T-helper 1 cell treated with Interleukin-12 subunit alpha and Interleukin-12 subunit beta and Interleukin-4 antibody, amounts not matched to agents 30 μg/mL and 1 μg/mL, for 36 hours (primary cell): ENCODE data around the gene SHQ1.
"Not testable (repeated sequence)": the region's sequence is repeated elsewhere in the genome, so short reads cannot be mapped to it uniquely, and the experiment has no call there.

Source experiments
- H3K27ac Mint-ChIP-seq: one replicate; pipeline ENCODE4 v1.8.0; 2021; ENCODE audit warnings: mild to moderate bottlenecking, mixed read lengths
- H3K27me3 Mint-ChIP-seq: one replicate; pipeline ENCODE4 v1.8.0; 2021; ENCODE audit warnings: low read depth, mixed read lengths
- H3K36me3 Mint-ChIP-seq: one replicate; pipeline ENCODE4 v1.8.0; 2021; ENCODE audit warnings: low read depth, mixed read lengths
- H3K4me1 Mint-ChIP-seq: one replicate; pipeline ENCODE4 v1.8.0; 2021; ENCODE audit warnings: low read depth, mixed read lengths
- H3K4me3 Mint-ChIP-seq: one replicate; pipeline ENCODE4 v1.8.0; 2021; ENCODE audit warnings: mild to moderate bottlenecking, moderate library complexity, mixed read lengths
- H3K9me3 Mint-ChIP-seq: one replicate; pipeline ENCODE4 v1.8.0; 2021; ENCODE audit warnings: mixed read lengths

The SHQ1 gene

DNA sequence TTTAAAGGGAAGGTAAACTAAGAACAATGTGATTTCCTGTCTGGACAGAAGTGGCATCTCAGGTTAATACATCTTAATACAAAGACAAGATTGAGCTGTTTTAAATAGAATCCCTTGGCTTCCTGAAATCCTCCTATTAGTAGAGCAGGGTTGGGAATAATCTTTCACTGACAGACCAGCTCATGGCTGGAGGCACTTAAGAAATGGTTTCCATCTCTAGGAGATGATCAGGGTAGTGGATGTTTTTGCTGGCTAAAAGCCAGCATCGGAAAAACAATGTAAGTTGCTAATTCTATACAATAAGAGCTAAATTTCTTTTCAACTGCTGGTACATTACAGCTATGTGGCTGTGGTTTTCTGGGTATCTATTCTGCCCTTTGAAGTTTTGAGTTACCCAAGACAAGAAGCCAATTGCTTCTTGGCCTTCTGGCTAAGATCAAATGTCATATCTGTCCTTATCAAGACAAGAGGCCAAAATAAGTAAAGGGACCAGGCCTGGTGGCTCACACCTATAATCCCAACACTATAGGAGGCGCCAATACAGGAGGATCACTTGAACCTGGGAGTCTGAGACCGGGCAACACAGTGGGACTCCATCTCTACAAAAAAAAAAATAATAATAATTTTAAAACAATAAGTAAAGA, 49.6 kb downstream of the SHQ1 start:
- Mint-ChIP-seq H3K4me3 (no peak overlapping the region), H3K27ac (no peak overlapping the region), H3K4me1 (peaks cover 4% of the 10 kb centered on the region), H3K36me3 (peaks cover 9% of the 10 kb centered on the region), H3K9me3 (no peaks in the 10 kb centered on the region), H3K27me3 (no peaks in the 10 kb centered on the region)

DNA sequence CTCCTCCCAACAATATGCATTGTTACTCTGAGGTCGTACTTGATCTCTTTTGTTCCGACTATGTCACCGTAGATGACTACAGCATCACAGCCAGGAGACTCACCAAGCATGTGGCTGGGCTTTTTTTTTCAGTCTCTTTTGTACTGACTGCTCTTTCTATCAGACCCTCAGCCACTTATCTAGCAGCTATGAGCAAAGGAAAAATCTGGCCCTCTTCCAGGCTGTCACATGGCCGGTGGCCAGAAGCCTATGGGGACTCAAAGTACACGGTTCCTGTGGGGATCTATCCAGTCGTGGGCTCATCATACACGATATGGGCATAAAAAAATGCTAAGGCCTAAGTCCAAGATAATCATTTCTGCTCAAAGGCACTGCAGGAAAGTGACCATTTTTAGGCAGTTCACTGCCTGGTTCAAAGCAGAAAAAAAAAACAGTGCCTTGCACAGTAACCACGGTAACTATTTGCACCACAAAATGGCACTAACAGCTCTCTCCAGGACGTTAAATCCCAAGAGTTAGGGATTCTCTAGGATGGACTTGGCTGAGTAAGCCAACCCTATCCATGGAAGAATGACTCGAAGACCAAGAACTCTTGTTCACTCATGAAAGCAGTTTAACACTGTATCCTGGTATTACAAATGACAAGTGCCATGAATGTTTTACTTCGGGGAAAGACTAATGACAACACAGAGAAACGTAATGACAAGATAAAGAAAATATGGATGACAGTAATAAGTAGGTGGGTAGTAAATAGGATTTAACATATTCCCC, 50.3 kb downstream of the SHQ1 start:
- no peak overlapping the region for H3K27ac Mint-ChIP-seq
- no peaks in the 10 kb centered on the region for H3K27me3 Mint-ChIP-seq

DNA sequence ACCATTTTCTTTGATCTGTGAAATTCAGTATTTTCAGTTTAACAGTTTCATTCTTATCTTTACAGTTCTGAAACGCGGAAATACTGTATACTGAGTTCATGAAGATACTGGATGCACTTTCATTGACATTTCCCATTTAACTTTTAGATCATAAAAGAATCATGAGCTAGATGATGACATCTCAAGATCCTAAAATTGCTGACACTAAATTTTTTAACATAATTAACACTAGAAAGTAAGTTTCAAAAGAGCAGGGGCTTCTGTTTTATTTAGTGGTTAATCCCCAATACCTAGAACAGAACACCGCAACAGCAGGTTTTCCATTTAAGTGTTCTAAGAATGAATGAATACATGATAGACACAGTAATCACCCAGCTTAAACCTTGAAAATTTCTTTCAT, 54.2 kb downstream of the SHQ1 start:
- no peaks in the 10 kb centered on the region for H3K9me3 Mint-ChIP-seq
- peaks cover 8% of the 10 kb centered on the region for H3K4me1 Mint-ChIP-seq
- peaks cover 25% of the 10 kb centered on the region for H3K36me3 Mint-ChIP-seq
- H3K4me3 Mint-ChIP-seq: no peak overlapping the region
- no peak overlapping the region for H3K27ac Mint-ChIP-seq
- H3K27me3 Mint-ChIP-seq: no peaks in the 10 kb centered on the region

More for the DNA sequence above, 50.3 kb downstream of the SHQ1 start:
- no peak overlapping the region for H3K4me3 Mint-ChIP-seq
- H3K36me3 Mint-ChIP-seq: peaks cover 9% of the 10 kb centered on the region
- H3K4me1 Mint-ChIP-seq: peaks cover 4% of the 10 kb centered on the region
- no peaks in the 10 kb centered on the region for H3K9me3 Mint-ChIP-seq

DNA sequence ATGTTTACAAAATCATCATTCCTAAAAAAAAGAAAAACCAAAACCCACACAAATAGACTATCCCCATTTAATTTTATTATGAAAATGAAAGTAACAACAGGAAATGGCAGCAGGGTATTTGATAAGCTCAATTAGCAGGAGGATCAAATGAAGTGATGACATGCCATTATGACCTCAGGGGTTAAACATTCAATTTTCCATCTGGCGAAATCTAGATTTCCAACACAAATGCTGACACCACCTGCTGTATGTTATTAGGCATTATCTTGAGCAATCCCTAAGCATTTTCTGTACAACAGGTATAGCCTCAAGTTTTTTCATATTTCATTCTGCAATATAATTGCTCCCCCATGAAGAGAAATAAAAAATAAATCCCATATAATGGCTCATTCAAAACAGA, 57.1 kb downstream of the SHQ1 start:
- Mint-ChIP-seq H3K27me3 (no peaks in the 10 kb centered on the region), H3K27ac (no peak overlapping the region), H3K4me1 (peaks cover 8% of the 10 kb centered on the region), H3K9me3 (no peaks in the 10 kb centered on the region), H3K36me3 (peaks cover 21% of the 10 kb centered on the region), H3K4me3 (no peak overlapping the region)

DNA sequence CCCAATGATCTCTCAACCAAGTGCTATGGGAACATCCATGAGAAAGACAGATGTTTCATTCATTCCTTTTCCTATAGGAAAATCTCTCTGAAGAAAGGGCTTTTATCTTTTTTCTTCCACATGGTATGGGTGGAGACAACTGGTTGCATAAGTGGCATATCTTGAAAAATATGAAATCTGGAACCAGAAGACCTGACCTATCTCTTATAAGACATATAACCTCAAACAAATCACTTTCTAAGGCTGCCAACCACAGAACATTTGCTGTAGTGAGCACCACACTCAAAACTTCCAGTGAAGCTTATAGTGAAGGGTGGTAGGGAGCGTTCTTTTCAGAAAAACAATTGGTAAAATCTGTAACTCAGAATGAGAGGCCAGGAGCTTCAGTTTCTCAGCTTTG, 58.5 kb downstream of the SHQ1 start:
- Mint-ChIP-seq H3K4me1 (peaks cover 8% of the 10 kb centered on the region), H3K27me3 (no peaks in the 10 kb centered on the region), H3K27ac (no peak overlapping the region), H3K36me3 (peaks cover 19% of the 10 kb centered on the region), H3K9me3 (no peaks in the 10 kb centered on the region), H3K4me3 (no peak overlapping the region)

DNA sequence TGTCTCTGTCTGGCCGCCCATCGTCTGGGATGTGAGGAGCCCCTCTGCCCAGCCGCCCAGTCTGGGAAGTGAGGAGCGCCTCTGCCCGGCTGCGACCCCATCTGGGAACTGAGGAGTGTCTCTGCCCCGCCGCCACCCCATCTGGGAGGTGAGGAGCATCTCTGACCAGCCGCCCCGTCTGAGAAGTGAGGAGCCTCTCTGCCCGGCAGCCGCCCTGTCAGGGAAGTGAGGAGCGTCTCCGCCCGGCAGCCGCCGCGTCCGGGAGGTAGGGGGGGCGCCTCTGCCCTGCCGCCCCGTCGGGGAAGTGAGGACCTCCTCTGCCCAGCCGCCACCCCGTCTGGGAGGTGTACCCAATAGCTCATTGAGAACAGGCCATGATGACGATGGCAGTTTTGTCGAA, 60.0 kb downstream of the SHQ1 start:
- H3K27ac Mint-ChIP-seq, H3K4me3 Mint-ChIP-seq, H3K9me3 Mint-ChIP-seq, H3K4me1 Mint-ChIP-seq, H3K27me3 Mint-ChIP-seq: not testable (repeated sequence)
- H3K36me3 Mint-ChIP-seq: peaks cover 18% of the 10 kb centered on the region

DNA sequence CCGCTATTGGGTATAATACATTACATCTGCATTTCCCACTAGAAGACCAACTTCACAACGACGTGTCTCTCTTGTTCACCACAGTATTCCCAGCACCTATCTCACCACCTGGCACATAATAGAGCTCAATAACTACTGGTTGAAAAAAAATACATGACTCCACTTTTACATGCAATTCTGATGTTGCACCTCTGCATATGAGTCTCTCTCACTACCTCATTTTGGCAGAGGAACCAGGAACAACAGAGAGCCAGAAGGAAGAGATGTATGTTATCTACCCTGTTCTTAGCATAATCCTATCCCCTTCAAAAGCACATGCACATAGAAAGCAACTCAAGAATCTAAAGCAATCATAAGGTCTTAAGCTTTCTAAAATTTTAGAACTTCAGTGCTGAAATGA, 61.6 kb downstream of the SHQ1 start:
- Mint-ChIP-seq H3K36me3 (peaks cover 10% of the 10 kb centered on the region), H3K9me3 (no peaks in the 10 kb centered on the region), H3K4me1 (peaks cover 8% of the 10 kb centered on the region), H3K4me3 (no peak overlapping the region), H3K27me3 (no peaks in the 10 kb centered on the region), H3K27ac (no peak overlapping the region)

DNA sequence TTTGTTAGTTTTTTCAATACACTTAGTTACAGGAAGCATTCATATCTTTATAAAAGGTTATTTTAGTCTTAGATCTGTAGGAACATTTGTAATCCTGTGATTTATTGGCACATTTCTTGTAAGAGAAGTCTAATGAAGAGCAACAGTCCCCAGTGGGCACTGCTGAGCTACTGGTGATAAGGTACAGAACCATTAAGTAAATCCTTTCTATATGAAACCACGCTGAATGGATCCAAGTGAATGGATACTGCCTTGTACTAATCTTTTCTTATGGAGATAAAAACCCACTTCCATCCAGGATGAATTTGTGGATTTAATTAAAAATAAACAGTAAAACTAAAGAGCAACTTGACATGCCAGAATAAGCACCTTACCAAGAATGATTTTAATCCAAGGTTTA, 64.0 kb downstream of the SHQ1 start:
- H3K36me3 Mint-ChIP-seq: peaks cover 4% of the 10 kb centered on the region
- no peak overlapping the region for H3K4me3 Mint-ChIP-seq
- H3K27ac Mint-ChIP-seq: no peak overlapping the region
- no peaks in the 10 kb centered on the region for H3K4me1 Mint-ChIP-seq
- H3K27me3 Mint-ChIP-seq: no peaks in the 10 kb centered on the region
- H3K9me3 Mint-ChIP-seq: no peaks in the 10 kb centered on the region

DNA sequence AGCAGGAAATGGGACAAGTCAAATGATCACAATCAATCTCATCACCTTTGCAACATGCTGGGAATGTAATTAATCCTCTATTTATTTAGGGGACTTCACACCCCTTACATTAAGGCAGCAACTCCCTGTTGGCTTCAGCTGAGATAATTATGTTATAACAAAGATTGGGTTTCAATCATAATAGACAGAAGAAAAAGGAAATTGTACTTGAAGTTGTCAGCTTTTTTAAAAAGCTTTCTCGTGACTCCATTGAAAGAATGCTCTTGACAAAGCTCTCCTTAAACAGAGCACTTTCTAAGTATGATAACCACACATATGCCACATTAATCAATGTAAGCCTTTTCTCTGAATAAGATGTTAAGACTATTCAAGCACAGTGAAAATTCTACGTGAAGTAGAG, 65.7 kb downstream of the SHQ1 start:
- no peak overlapping the region for H3K4me3 Mint-ChIP-seq
- H3K27me3 Mint-ChIP-seq: no peaks in the 10 kb centered on the region
- H3K36me3 Mint-ChIP-seq: peaks cover 7% of the 10 kb centered on the region
- no peaks in the 10 kb centered on the region for H3K4me1 Mint-ChIP-seq
- no peak overlapping the region for H3K27ac Mint-ChIP-seq
- H3K9me3 Mint-ChIP-seq: no peaks in the 10 kb centered on the region

DNA sequence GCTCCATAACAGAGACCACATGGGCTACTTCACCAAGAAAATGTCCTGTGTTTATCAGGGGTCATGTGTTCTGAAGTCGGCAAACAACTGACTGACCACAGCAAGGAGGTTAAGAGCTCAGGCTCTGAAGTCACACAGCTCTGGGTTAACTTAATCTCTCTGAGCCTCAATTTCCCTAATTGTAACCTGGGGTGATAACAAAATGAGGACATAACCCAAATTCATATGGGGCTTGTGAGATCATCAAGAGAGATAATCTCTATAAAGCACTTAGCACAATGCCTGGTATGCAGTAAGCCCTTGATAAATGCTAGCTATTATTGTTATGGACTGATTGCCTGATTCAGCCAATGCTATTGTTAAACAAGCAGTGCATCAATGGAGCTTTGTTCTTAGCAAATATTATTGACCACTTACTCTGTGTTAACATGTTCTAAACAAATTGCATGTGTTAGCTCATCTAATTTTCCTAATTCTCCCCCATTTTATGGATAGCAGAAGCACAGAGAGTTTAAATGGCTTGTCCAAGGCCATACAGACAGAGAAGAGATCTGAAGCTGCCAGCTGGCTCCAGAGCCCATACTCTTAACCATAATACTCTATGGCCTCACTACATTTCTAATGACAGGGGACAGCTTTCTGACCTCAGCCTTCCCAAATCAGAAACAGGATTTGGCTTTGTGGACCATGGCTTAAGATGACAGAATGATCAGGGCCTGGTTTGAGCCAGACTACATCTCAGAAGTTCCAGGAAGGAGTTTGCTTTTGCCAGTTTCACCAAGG, 78.3 kb downstream of the SHQ1 start:
- no peaks in the 10 kb centered on the region for H3K27me3 Mint-ChIP-seq
- no peak overlapping the region for H3K27ac Mint-ChIP-seq
- H3K36me3 Mint-ChIP-seq: peaks cover 6% of the 10 kb centered on the region
- no peaks in the 10 kb centered on the region for H3K4me1 Mint-ChIP-seq
- H3K9me3 Mint-ChIP-seq: no peaks in the 10 kb centered on the region
- no peak overlapping the region for H3K4me3 Mint-ChIP-seq

DNA sequence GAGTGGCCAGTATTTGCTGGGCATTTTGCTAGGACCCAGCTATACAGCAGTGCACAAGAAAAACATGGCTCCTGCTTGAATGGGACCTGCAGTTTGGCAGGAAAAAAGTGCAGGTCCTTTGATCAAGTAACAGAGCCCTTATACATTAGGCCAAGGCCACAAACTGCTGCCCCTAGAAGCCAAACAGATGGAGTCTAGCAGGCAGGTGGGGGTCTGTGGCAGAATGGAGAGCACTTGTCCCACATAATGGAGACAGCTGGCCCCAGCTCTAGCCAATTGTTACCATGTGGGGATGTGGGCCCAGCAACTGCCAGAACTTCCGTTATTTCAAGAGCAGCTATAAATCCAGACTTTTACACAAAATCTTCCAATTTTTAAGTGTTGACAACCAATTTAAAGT, 79.3 kb downstream of the SHQ1 start:
- no peaks in the 10 kb centered on the region for H3K27me3 Mint-ChIP-seq
- H3K4me1 Mint-ChIP-seq: no peaks in the 10 kb centered on the region
- no peak overlapping the region for H3K27ac Mint-ChIP-seq
- H3K9me3 Mint-ChIP-seq: no peaks in the 10 kb centered on the region
- no peak overlapping the region for H3K4me3 Mint-ChIP-seq
- H3K36me3 Mint-ChIP-seq: peaks cover 6% of the 10 kb centered on the region

DNA sequence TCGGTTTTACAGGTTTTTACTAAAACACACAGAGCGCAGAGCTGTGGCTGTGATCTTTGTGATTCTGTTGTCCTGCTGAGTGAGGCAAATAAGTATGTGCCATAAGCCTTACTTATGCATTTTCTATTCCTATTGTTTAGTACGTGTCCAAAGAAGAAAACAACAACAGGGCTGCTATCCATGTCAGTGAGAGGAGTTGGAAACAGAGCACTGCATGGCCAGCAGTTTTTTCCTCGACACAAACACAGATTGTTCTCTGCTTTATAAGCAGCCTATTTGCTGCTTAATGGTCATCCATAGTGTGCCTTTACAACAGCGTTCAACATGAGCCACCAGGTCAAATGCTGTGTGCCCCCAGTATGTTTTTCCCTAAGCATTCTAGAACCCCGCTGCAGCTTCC, 79.8 kb downstream of the SHQ1 start:
- no peak overlapping the region for H3K27ac Mint-ChIP-seq
- H3K9me3 Mint-ChIP-seq: no peaks in the 10 kb centered on the region
- no peak overlapping the region for H3K4me3 Mint-ChIP-seq
- no peaks in the 10 kb centered on the region for H3K4me1 Mint-ChIP-seq
- H3K27me3 Mint-ChIP-seq: no peaks in the 10 kb centered on the region
- peaks cover 6% of the 10 kb centered on the region for H3K36me3 Mint-ChIP-seq

DNA sequence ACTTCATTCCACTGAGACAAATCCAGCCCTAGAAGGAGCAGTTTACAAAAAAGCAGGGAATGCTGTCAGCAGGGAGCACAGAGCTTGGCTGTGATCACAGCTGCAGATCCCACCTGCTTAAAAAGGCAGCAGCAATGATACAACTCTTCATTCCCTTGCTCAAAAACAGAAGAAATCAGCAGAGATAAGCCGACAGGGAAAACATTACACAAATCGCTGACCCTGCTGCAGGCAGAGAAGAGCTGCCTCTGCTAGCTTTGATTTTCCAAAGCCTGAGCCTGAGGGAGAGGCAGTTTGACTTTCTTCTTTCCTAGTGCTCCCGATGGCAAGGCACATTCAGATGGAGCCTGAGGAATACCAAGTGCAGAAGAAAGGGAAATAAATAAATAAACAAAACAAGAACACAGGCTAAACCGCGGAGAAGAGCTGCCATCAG, 80.2 kb downstream of the SHQ1 start:
- no peaks in the 10 kb centered on the region for H3K9me3 Mint-ChIP-seq
- no peak overlapping the region for H3K4me3 Mint-ChIP-seq
- peaks cover 6% of the 10 kb centered on the region for H3K36me3 Mint-ChIP-seq
- H3K27ac Mint-ChIP-seq: no peak overlapping the region
- H3K27me3 Mint-ChIP-seq: no peaks in the 10 kb centered on the region
- H3K4me1 Mint-ChIP-seq: no peaks in the 10 kb centered on the region

DNA sequence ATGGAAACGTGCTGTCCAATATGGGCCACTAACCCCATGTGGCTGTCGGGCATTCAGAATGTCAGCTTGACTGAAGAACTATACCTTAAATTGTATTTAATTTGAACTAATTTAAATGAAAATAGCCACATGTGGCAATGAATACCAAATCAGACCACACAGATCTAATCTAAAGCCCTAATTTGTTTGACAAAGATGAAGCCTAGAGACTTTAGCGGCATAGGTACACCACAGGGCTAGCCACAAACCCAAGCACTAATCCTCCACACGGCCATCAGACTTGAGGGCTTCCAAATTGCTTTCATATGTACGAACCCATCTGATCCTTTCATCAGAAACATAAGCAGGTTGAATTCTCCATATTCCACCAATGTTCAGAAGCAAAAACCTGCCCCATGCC, 81.4 kb downstream of the SHQ1 start:
- H3K27ac Mint-ChIP-seq: no peak overlapping the region
- H3K36me3 Mint-ChIP-seq: peaks cover 8% of the 10 kb centered on the region
- H3K9me3 Mint-ChIP-seq: no peaks in the 10 kb centered on the region
- H3K27me3 Mint-ChIP-seq: no peaks in the 10 kb centered on the region
- no peak overlapping the region for H3K4me3 Mint-ChIP-seq
- no peaks in the 10 kb centered on the region for H3K4me1 Mint-ChIP-seq
